ENCODE measurements around the gene PVALEF. TPM values are rescaled to one million over a fixed set of nuclear protein-coding genes. Genes with fewer than 3 reads are reported as not detected.

Gene PVALEF
- total RNA-seq, 4 donors from 2014 or later, result not detected

DNA sequence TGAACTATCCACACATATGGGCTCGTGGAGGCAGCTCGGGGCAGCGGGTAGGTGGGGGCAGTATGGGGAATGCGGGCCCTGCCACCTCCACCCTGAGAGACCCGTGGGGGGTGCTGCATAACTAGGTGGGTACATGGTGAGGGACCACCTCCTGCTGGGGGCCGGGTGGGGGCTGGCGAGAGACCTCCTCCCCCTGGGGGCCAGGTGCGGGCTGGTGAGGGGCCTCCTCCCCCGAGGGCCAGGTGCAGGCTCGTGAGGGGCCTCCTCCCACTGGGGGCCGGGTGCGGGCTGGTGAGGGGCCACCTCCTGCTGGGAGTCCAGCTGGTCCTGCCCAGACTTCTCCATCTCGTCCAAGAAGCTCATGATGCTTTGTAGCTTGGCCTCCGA lies 32.1 kb downstream of the PVALEF start:
- intact Hi-C loops (cut with DNase I; ENCODE audit: low total_unique reads), result no loop called here
- Histone ChIP-seq H3K4me3 (no peak overlapping the region), H3K9me3 (no peaks in the 10 kb centered on the region), H3K36me3 (no peaks in the 10 kb centered on the region), H3K27ac (no peak overlapping the region), H3K4me1 (no peaks in the 10 kb centered on the region), H3K27me3 (no peaks in the 10 kb centered on the region)
- TF ChIP-seq POLR2A (IDR thresholded peaks at IDR 0.05), result no peak
- TF ChIP-seq, protein P1, sequence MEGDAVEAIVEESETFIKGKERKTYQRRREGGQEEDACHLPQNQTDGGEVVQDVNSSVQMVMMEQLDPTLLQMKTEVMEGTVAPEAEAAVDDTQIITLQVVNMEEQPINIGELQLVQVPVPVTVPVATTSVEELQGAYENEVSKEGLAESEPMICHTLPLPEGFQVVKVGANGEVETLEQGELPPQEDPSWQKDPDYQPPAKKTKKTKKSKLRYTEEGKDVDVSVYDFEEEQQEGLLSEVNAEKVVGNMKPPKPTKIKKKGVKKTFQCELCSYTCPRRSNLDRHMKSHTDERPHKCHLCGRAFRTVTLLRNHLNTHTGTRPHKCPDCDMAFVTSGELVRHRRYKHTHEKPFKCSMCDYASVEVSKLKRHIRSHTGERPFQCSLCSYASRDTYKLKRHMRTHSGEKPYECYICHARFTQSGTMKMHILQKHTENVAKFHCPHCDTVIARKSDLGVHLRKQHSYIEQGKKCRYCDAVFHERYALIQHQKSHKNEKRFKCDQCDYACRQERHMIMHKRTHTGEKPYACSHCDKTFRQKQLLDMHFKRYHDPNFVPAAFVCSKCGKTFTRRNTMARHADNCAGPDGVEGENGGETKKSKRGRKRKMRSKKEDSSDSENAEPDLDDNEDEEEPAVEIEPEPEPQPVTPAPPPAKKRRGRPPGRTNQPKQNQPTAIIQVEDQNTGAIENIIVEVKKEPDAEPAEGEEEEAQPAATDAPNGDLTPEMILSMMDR (IDR thresholded peaks at IDR 0.05), result no peak
- no peak for DNase-seq

DNA sequence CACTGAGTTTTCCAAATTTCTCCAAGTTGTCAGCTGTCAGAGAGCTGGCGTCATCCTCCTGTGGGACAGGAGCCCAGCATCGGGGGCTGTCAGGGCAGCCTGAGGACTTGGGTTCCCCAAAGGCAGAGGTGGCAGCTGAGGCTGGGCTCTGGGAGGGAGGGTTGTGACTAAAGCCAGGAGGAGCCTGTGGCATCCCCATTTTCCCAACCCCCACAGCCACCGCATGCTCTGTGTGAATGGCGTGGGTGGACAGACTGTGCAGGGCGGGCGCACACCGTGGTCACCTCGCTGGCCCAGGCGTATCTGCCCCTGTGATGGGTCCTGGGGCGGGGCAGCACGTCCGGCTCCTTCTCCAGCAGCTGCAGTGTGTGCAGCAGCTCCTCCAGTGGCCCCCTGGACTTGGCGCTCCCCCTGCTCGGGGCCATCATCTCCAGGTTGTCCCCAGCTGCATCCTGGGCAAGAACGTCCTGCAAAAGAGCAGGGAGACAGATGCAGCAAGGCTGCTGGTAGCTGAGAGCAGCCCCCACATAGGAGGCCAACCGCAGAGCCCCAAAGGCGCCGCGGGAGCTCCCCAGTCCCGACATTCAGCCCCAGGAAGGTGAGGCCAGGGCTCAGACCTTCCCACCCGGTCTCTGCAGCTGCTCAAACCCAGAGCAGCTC lies 32.7 kb downstream of the PVALEF start:
- Histone ChIP-seq H3K4me1 (no peaks in the 10 kb centered on the region), H3K36me3 (no peaks in the 10 kb centered on the region), H3K27ac (no peak overlapping the region), H3K4me3 (no peak overlapping the region), H3K27me3 (no peaks in the 10 kb centered on the region), H3K9me3 (no peaks in the 10 kb centered on the region)
- intact Hi-C loops (cut with DNase I; ENCODE audit: low total_unique reads), result no loop called here
- DNase-seq, result no peak
- TF ChIP-seq, protein P1 (IDR thresholded peaks at IDR 0.05), result no peak
- TF ChIP-seq POLR2A (IDR thresholded peaks at IDR 0.05), result no peak

DNA sequence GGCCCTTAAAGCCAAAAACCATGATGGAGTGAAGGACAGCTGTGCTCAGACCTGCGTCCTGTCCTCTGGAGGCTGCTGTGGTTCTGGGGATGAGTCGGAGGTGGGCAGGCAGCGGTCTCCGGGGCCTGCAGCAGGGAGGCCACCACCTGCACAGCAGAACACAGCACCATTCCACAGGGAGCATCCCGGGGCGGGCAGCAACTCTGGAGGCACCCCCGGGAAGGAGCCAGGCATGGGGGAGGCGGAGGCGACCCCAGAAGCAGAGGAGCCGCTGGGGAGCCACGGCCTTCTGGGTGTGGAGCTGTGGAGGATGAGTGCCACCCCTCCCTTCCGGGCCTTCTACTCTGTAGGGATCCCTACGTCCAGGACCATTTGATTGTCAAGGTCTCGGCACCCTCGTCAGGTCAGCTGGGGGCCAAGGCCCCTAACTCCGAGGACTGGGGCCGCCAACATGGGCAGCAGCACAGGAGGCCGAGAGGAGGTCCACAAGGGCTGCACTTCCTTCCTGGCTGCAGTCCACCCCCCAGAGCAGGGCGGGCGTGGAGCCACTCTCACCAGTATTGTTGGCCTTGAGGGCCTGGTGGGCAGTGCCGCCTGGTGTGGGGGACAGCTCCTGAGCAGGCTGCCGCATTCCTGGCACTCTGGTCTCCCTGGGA lies 33.6 kb downstream of the PVALEF start:
- intact Hi-C loops (cut with DNase I; ENCODE audit: low total_unique reads), result no loop called here
- H3K4me3 ChIP-seq, result no peak overlapping the region

DNA sequence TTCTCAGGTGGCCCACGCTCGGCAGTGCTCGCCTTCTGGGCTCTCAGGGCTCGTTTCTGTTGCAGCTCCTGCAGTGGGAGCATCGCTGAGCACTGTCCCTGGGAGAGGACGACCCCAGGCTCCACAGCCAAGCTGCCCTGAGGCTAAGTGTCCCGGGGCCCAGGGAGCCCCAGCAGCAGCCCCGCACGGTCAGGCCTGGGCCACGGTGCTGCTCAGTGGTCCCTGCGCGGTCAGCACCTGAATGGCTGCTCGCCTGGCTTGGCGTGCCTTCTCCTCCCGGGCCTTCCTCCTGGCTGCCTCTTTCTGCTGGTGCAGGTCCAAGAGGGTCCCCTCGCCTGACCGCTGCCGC lies 34.1 kb downstream of the PVALEF start:
- no peaks in the 10 kb centered on the region for H3K27me3 ChIP-seq
- intact Hi-C loops (cut with DNase I; ENCODE audit: low total_unique reads), result no loop called here
- no peak overlapping the region for H3K4me3 ChIP-seq
- no peaks in the 10 kb centered on the region for H3K9me3 ChIP-seq
- no peaks in the 10 kb centered on the region for H3K4me1 ChIP-seq
- H3K36me3 ChIP-seq, result no peaks in the 10 kb centered on the region
- no peak overlapping the region for H3K27ac ChIP-seq
- TF ChIP-seq POLR2A (IDR thresholded peaks at IDR 0.05), result no peak
- DNase-seq, result no peak

More for the DNA sequence above, 33.6 kb downstream of the PVALEF start:
- H3K36me3 ChIP-seq, result no peaks in the 10 kb centered on the region
- DNase-seq, result no peak
- no peaks in the 10 kb centered on the region for H3K4me1 ChIP-seq
- H3K27me3 ChIP-seq, result no peaks in the 10 kb centered on the region
- TF ChIP-seq POLR2A (IDR thresholded peaks at IDR 0.05), result no peak
- TF ChIP-seq, protein P1 (IDR thresholded peaks at IDR 0.05), result no peak
- H3K9me3 ChIP-seq, result no peaks in the 10 kb centered on the region
- H3K27ac ChIP-seq, result no peak overlapping the region

DNA sequence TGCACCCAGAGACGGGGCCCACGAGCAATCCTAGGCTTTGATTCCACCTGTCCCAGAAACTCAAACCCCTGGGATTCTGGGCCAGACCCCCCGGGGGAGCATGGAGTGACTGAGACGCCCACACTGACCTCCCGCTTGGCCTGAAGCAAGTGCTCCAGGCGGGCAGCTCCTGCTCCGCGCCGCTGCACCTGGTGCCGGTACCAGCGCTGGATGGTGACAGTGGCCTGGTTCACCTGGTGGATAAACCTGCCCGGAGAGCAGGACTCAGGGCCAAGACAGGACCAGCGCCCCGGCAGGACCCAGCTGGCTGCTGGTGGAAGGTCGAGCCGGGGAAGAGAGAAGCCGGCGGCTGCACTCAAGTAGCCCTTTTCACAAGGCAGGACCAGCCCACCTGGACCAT lies 34.9 kb downstream of the PVALEF start:
- Histone ChIP-seq H3K9me3 (no peaks in the 10 kb centered on the region), H3K27ac (no peak overlapping the region), H3K4me3 (no peak overlapping the region), H3K27me3 (no peaks in the 10 kb centered on the region), H3K4me1 (no peaks in the 10 kb centered on the region), H3K36me3 (no peaks in the 10 kb centered on the region)
- no peak for TF ChIP-seq POLR2A (IDR thresholded peaks at IDR 0.05)
- no peak for DNase-seq
- intact Hi-C loops (cut with DNase I; ENCODE audit: low total_unique reads), result no loop called here

DNA sequence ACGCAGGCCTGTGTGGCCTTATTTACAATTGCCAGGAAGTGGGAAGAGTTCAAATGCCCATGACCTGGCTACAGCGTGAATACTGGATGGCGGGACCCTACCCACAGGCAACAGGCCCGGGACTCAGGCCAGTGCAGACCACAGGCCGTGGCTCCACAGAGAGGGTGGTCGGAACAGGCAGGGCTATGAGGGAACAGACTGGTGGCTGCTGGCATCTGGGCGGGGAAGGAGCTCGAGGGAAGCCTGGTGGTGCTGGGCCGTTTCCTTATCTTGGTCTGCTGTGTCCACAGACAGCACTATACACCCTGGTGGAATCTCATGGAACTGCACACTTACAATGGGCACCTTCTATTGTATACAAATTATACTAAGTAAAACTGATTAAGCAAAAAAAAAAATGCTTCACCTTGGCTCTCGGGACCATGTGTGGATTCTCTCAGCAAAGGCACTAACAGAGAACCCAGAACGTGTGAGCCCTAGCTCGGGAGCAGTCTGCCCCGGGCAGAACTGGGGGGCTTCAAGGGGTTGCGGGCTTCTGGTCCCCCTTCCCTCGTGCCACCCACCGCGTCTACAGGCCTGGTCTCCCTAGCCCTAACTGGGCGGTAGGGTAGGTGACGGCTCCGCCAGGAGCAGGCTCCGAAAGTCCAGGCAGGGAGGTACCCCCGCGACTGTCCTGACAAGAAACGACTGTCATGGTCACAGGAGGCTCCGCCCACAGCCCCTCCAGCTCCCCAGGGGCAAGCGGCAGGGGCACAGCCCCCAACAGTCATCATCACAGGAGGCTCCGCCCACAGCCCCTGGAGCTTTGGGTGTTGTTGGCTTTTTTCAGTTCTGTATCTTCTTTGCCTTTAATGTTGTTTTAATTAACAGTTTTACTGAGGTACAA lies 35.6 kb downstream of the PVALEF start:
- Histone ChIP-seq H3K4me3 (no peak overlapping the region), H3K36me3 (no peaks in the 10 kb centered on the region), H3K27ac (no peak overlapping the region), H3K4me1 (no peaks in the 10 kb centered on the region), H3K9me3 (no peaks in the 10 kb centered on the region), H3K27me3 (no peaks in the 10 kb centered on the region)
- TF ChIP-seq POLR2A (IDR thresholded peaks at IDR 0.05), result no peak
- TF ChIP-seq, protein P1 (IDR thresholded peaks at IDR 0.05), result peak; percentile 14 to 59 (median 22)
- no peak for DNase-seq
- intact Hi-C loops (cut with DNase I; ENCODE audit: low total_unique reads), result no loop called here

Data from uterus (tissue), 4 donors.